Muscle of back (tissue), 11 donors: ENCODE results near the gene ABCC6. TPM values are rescaled to one million over a fixed set of nuclear protein-coding genes. Genes with fewer than 3 reads are reported as not detected.
"Not testable (repeated sequence)": the region's sequence is repeated elsewhere in the genome, so short reads cannot be mapped to it uniquely, and the experiment has no call there.

Source experiments
- DNase-seq, 3 donors: peaks; one replicate each; pipeline versions ENCODE4 v3.0.0 to v3.0.0-alpha.2; 2013
- polyA plus RNA-seq, 10 donors: library from polyadenylated mRNA; unstranded; fragments of 120-200 nt; gene quantifications; one replicate each; pipeline ENCODE4 v1.2.1, GENCODE V29; 2013; ENCODE audit not compliant: insufficient read length in 10 of 10

ABCC6 gene
- polyA plus RNA-seq, 10 donors: 0.58 to 3.4 (median 0.98) TPM

DNA sequence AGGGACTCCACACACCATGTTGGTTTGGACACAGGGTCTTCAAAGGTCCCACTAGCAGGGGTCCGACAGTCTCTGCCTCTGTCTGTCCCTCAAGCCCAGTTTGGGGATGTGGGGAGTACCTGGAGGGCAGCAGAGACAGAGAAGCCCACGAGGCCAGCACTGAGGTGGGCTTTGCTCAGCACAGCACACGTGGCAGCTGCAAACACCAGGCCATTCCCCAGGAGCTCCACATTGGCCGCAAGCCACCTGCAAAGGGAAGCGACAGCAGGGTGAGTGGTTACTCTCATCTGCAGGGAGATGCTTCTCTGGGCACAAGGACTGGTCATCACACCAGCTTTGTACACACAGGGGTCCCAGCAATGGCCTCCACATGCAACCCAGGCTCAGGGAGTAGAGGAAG lies 62.0 kb downstream of the ABCC6 start:
- no peak for DNase-seq

DNA sequence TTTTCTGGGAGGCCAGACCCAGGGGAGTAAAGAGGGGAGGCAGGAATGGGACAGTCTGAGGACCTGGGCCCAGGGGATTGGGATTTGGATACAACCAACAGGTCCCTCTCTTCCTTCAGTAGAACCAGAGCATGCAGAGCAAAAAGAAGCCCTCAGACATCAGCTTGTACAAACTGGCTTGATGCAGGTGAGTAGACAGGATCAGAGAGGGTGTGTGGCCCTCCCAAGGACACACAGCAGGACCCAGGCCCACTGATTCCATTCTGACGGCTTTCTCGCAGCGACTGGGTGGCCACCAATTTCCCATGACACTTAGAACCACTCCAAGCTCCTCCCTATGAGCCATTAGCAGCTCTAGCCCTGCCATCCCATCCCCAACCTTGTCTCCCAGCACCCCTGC lies 63.6 kb downstream of the ABCC6 start:
- no peak for DNase-seq

DNA sequence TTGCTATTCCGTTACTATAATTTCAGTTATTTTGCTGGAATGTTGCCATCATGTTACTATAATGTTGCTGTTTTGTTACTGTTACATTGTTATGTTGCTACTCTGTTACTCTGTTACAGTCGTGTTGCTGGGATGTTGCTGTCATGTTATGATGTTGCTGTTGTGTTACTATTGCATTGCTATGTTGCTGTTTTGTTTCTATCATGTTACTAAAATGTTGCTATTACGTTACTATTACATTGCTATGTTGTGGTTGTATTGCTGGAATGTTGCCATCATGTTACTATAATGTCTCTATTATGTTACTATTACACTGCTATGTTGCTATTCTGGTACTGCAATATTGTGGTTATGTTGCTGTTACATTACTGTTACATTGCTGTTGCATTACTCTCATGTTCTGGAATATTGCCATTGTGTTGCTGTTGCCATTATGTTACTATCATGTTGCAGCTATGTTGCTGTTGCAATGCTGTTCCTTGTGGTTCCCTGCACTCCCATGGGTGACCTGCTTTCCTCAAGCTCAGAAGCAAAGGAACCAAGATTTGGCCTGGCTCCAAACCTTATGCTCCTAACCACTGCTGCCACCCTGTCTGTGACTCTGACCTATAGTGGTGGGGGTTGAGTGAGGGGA lies 64.4 kb downstream of the ABCC6 start:
- DNase-seq: no peak

DNA sequence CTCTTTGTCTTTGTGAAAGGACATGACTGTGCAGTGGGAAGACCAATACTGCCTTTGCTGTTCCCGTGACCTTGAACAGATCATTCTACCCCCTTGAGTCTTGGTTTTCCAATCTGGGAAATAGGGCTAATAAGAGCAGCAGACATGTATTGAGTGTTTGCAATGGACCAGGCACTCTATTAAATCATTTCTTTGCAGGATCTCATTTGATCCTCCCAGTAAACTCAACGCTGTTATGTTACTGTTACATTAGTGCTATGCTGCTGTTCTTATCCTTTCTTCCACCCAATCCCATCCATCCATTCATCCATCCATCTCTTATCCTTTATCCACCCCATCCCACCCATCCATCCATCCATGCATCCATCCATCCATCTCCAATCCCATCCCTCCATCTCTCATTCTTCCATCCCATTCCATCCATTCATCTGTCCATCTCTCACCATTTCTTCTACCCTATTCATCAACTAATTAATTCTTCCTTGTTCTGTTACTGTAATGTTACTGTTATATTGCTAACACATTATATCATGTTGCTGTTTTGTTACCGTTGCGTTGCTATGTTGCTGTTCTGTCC lies 65.1 kb downstream of the ABCC6 start:
- no peak for DNase-seq

DNA sequence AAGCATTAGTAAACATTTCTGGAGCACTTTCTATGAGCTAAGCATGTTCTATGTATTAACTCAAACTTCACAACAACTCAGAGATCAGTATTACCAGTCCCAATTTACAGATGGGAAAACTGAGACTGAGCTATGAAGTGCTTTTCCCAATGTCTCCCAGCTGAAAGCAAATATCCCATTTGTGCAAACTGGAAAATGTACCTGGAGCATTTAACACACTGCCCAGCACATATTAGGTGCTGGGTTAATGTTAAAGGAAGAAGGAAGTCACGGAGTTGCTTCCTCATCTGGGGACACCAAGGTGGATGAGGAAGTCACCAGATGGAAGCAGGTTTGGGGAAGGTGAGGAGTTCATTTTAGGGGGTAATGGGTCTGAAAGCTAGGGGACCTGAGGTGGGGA lies 66.1 kb downstream of the ABCC6 start:
- no peak for DNase-seq

DNA sequence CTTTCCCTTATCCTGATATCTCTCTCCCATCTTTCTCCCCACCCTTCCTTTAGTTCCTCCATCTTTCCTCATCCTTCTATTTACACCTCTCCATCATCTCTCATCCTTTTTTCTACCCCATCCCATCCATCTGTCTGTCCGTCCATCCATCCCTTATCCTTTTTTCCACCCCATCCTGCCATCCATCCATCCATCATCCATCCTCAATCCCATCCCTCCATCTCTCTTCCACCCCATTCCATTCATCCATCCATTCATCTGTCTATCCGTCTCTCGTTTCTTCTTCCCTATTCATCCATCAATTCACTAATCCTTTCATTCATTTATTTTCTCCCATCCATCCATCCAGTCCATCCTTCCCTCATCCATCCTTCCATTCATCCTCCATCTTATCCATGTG lies 68.1 kb downstream of the ABCC6 start:
- no peak for DNase-seq

DNA sequence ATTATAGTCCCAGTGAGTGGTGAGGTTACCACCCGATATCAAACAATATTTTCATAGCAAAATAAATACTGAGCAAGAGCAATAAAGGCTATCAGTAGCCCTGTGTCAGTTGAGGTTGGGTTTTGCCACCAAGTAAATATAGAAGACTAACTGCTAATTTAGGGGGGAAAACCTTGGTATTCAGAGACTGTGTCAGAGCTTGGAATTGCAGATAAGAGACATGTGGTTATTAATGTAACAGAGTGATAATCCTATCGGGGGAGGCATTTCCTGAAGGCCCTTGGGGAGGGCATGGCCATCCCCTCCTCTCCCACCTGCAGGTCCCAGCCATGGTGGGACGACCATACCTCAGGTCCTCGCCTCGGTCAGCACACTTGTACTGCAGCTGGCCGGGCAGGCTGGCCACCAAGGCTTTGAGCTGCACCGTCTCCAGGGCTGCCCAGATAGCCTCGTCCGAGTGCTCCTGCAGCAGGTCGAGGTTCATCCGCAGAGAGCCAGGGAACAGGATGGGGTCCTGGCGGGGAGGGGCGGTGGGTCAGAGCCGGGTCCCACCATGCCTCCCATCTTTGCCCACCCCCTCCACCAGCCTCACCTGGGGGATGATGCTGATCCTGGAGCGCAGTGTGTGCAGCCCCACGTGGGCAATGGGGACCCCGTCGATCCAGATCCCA lies 68.9 kb downstream of the ABCC6 start:
- DNase-seq: no peak

DNA sequence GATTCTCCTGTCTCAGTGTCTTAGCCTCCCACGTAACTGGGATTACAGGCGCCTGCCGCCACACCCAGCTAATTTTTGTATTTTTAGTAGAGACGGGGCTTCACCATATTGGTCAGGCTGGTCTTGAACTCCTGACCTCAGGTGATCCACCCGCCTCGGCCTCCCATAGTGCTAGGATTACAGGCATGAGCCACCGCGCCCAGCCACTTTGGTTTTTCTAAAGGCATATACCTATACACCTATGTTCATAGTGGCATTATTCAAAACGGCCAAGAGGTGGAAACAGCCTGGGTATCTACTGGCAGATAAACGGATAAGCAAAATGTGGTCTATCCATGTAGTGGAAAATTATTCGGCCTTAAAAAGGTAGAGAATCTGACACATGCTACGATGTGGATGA lies 70.3 kb downstream of the ABCC6 start:
- DNase-seq: not testable (repeated sequence)

DNA sequence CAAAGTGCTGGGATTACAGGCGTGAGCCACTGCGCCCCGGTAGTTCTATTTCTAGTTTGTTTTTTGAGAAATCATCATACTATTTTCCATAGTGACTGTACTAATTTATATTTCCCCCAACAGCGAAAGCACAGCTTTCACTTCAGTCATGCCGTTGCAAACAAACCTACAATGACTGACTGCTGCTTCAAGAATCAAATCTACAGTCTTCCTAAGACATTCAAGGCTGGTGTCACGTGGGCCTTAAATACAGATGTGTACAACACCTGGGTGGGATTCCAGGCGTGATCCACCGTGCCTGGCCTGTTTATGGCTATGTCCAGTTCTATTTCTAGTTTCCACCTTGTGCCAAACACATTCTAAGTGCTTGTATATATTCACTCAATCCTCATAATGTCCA lies 72.0 kb downstream of the ABCC6 start:
- DNase-seq: no peak

DNA sequence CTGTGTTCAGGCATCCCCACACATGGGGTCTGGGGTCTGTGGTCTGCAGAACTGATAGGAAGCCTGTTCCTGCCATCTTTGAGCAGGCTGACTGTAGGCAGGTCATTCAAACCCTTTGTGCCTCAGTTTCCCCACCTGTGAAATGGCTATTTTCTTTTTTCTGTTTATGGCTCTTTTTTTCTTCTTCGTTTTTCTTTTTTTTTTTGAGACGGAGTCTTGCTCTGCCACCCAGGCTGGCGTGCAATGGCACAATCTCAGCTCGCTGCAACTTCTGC lies 72.5 kb downstream of the ABCC6 start:
- no peak for DNase-seq

DNA sequence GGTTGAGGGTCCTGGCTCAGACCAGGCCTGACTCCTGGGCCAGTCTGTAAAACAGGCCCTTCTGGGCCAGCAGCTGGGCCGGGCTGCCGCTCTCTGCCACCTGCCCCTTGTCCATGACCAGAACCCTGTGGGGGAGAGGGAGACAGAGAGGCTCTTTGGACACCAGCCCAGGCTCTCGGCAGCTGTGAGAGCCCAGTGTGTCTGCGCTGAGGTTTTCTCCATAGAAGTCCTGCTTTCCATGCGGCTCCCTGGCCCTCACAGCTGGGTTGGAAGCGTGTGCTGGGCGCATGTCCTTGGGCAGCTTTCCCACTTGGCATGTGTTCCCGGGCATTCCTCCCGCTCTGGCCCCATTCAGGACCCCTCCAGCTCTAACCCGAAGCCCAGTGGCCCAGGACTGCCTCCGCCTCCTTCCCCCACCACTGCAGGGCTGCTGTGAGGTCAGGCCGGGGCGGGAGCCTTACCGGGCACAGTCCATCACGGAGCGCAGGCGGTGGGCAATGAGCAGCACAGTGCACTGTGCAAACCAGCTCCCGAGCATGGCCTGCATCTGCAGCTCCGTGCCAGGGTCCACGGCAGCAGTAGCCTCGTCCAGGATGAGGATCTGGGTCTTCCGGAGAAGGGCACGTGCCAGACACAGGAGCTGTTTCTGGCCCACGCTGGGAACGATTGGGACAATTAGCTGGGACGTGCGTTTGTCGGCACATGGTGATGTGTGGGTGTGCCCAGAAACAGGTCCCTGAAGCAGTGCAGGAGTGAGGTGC lies 73.0 kb downstream of the ABCC6 start:
- DNase-seq: peak; percentile 75 to 93 (median 84)

DNA sequence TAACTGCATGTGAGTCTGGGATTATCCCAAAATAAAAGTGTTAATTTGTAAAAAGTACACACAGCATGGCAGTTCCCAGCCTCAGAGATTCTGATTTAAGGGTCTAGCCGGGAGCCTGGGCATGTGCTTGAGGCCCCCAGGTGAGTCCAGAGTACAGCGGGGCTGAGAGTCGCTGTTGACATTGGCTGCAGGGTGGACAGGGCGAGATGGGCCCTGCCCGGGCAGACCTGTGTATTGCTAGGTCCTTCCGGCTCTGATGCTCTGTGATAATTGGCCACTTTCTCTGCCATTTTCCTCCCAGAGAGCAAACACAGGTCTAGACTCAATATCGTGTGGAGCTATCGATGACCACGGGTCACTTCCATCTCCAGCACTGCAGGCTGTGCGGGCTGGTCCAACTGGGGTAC lies 73.6 kb downstream of the ABCC6 start:
- no peak for DNase-seq

DNA sequence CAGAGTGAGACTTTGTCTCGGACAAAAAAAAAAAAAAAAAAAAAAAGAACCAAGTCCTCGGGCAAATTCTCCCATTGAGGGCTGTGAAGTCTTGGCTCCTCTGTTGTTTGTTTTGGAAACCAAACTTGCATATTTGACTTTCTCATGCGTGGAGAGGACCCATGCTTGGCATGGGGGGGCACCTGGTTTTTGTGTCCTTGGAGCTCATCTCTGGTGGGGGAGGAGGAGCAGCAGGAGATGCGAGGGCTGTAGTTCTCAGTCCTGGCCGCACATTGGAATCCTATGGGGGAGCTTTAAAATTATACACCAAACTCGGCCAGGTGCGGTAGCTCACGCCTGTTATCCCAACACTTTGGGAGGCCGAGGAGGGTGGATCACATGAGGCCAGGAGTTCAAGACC lies 74.5 kb downstream of the ABCC6 start:
- DNase-seq: no peak

DNA sequence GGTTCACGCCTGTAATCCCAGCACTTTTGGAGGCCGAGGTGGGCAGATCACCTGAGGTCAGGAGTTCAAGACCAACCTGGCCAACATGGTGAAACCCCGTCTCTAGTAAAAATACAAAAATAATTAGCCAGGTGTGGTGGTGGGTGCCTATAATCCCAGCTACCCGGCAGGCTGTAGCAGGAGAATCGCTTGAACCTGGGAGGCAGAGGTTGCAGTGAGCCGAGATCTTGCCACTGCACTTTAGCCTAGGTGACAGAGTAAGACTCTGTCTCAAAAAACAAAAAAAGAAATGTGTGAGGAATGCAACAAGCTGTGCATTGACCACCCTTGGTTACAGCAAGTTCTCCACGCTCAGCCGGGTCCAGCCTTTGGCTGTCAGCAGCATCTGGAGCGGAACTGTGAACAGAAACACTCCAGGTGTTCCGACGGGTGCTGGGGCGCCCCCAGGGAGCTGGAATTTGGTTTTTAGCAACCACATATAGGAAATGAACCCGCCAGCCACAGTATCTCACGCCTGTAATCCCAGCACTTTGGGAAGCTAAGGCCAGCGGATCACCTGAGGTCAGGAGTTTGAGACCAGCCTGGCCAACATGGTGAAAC lies 75.2 kb downstream of the ABCC6 start:
- not testable (repeated sequence) for DNase-seq

DNA sequence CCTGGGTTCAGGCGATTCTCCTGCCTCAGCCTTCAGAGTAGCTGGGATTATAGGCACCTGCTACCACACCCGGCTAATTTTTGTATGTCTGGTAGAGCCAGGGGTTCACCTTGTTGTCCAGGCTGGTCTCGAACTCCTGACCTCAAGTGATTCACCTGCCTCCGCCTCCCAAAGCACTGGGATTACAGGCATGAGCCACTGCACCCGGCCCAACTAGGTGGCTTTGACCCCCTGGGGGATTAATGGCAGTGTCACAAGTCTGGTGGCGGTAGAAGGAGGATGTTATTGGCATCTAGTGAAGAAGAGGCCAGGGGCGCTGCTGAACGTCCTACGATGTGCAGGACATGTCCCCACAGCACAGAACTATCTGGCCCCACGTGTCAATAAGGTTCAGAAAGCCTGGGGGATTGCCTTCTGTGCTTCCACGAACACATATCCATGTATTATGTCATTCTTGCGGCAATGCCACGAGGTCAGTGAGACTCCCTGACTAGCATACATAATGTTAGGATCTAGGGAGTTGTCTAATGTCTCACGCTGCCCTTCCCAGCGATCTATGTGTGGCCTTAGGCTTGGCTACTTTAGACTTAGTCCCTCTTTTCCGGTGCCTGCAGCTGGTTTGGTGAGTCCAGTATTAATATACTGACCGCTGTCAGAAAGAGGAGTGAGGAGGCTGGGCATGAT lies 75.8 kb downstream of the ABCC6 start:
- DNase-seq: no peak

DNA sequence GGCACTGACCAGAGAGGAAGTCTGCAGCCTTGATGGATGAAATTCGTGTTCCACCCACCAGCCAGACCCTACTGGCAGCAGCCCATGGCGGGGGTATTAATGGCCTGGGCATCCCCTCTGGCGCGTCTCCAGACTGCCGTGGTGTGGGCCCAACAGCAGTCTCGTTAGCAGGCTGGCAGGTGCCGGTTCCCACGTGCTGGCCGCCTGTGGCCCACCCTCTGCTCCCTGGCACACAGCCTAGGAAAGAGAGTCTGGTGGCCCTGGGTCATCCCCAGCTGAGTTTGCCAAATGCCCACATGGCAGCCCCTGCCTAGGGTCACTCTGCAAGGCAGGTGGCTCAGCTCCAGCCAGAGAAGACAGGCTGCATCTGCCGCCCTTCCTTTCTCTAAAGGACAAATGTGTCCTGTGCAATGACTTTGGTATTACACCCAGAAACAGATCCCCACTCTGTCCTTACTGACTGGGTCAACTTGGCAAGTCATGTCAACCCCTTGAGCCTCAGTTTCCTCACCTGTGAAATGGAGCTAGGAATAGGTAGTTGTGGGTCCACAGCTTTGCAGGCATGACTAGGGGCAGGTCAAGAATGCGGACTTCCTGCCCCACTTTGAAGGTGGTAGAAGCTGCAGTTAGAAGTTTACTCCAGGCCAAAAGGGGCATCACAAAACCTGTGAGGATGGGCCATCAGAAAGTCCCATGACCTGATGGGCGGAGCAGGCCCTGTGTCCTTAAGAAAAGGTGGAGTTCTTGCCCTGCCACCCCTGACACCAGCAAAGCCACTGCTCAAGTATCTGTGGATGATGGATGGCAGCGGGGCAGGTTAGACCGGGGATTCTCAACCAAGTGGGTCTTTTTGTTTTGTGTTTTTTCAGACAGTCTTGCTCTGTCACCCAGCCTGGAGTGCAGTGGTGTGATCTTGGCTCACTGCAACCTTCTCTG lies 76.6 kb downstream of the ABCC6 start:
- DNase-seq: peak; percentile 40 to 55 (median 44)

DNA sequence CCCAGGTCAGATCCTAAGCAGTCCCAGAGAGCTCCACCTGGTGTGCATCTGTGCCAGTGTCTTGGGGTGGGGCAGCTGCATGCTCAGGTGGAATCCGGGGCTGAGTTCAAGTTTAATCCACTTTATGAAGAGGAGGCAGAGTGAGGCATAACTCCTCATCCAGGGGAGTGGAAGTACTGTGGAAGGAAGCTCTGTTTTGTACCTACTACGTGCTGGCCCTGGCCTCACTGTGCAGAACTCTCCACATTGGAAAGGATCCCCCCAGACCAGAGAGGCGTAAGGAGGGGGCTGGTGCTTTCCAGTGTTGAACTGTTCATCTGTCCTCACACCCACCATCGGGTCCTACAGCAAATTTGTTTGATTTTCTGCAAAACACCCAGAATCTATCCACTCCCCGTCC lies 78.0 kb downstream of the ABCC6 start:
- no peak for DNase-seq

DNA sequence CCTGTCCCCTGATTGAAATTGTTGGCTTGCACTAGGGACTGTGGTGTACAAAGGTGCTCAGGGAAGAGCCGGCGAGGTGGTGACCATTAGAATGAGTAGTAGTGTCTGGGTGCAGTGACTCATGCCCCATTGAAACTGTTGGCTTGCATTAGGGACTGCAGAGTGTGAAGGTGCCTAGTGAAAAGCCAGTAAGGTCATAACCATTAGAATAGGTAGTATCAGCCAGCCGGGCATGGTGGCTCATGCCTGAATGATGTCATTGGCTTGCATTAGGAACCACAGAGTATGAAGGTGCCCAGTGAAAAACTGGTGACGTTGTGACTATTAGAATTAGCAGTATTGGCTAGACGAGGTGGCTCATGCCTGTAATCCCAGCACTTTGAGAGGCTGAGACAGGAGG lies 78.9 kb downstream of the ABCC6 start:
- no peak for DNase-seq

DNA sequence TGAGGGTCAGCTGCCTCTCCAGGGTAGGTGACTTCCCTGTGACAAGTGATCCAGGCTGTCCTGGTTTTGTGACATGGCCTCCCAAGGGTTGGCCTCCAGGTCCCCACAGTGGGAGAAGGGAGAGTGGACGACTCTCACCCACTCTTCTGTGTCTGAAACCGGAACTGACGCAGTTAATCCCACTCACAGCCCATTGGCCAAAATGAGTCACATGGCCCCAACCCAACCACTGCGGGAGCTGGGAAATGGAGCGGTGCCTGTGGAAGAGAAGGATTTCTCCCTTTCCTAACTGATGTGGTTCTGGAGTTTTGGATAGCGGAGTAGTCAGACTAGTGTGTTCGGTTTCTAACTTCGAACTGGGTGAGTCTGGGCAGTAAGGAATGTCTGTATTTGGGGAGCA lies 79.4 kb downstream of the ABCC6 start:
- DNase-seq: no peak

DNA sequence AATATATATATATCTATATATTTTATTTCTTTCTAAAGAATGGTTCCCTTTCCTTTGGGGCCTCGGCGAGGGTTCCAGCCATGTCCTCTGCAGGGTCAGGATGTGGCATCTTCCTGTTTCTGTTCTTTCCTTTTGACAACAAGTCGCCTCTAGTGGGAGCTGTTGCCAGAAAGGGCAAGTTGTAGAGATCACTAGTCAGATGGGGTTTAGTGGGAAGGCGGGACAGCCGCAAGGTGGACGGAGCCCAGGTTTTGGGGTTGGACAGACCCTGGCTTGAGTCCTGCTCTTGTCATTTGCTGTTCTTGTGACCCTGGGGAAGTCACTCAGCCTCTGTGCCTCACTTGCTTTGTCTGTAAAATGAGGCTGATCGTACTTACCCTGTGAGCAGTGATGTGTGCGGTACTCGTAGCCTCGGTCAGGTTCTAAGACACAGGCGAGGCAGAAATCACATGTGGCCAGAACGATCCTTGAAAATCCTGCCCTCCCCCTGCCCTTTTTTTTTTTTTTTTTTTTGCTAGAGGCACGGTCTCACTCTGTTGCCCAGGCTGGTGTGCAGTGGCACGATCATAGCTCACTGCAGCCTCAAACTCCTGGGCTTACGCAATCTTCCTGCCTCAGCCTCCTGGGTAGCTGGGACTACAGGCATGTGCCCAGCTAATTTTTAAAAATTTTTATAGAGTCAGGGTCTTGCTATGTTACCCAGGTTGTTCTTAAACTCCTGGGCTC lies 80.1 kb downstream of the ABCC6 start:
- no peak for DNase-seq
